ENCODE measurements around the gene HTR2A. TPM values are rescaled to one million over a fixed set of nuclear protein-coding genes. Genes with fewer than 3 reads are reported as not detected.

The HTR2A gene
- total RNA-seq, 1 donor from 2014 or later = 0.19 TPM

DNA sequence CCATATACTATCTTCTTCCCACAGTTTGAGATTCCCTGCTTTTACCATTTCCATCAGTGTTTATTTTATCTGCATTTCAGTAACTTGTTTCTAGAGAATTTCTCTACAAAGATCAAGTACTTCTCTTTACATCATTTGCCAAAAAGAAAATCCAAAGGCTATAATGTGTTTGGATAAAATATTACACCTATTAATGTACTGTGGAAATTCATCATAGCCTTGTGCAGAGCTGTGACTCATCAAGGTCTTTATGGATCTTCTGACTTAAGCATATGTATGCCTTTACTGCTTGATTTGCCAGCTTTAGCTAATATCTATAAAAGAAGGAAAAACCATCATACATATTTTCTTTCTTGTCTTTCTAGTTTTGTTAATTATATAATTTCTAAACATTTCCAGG is 9.6 kb upstream of the HTR2A start:
- Histone ChIP-seq H3K36me3 (no peaks in the 10 kb centered on the region), H3K4me1 (no peaks in the 10 kb centered on the region), H4K20me1 (ENCODE audit: low read depth) (no peaks in the 10 kb centered on the region), H2AFZ (replicated peaks) (no peak overlapping the region), H3K79me2 (ENCODE audit: low read depth) (no peaks in the 10 kb centered on the region), H3K4me2 (no peak overlapping the region), H3K27me3 (no peaks in the 10 kb centered on the region), H3K4me3 (no peak overlapping the region), H3K9me3 (ENCODE audit: low read depth) (no peaks in the 10 kb centered on the region), H3K27ac (no peak overlapping the region), H3F3A (ENCODE audit: low read depth) (no peaks in the 10 kb centered on the region), H3K9ac (no peak overlapping the region)
- TF ChIP-seq EZH2phosphoT487 (IDR thresholded peaks at IDR 0.05) = no peak
- no peak for TF ChIP-seq EZH2 (IDR thresholded peaks at IDR 0.05)
- TF ChIP-seq, protein P1, sequence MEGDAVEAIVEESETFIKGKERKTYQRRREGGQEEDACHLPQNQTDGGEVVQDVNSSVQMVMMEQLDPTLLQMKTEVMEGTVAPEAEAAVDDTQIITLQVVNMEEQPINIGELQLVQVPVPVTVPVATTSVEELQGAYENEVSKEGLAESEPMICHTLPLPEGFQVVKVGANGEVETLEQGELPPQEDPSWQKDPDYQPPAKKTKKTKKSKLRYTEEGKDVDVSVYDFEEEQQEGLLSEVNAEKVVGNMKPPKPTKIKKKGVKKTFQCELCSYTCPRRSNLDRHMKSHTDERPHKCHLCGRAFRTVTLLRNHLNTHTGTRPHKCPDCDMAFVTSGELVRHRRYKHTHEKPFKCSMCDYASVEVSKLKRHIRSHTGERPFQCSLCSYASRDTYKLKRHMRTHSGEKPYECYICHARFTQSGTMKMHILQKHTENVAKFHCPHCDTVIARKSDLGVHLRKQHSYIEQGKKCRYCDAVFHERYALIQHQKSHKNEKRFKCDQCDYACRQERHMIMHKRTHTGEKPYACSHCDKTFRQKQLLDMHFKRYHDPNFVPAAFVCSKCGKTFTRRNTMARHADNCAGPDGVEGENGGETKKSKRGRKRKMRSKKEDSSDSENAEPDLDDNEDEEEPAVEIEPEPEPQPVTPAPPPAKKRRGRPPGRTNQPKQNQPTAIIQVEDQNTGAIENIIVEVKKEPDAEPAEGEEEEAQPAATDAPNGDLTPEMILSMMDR (IDR thresholded peaks at IDR 0.05) = no peak
- no peaks in the 10 kb centered on the region for H3K9me3 Mint-ChIP-seq
- no peaks in the 10 kb centered on the region for H3K36me3 Mint-ChIP-seq
- H3K4me3 Mint-ChIP-seq = no peak overlapping the region
- no peak for DNase-seq (ENCODE audit: low spot score)
- H3K27ac Mint-ChIP-seq = no peak overlapping the region
- no peaks in the 10 kb centered on the region for H3K4me1 Mint-ChIP-seq
- no peaks in the 10 kb centered on the region for H3K27me3 Mint-ChIP-seq (ENCODE audit: insufficient read depth, low read depth)

DNA sequence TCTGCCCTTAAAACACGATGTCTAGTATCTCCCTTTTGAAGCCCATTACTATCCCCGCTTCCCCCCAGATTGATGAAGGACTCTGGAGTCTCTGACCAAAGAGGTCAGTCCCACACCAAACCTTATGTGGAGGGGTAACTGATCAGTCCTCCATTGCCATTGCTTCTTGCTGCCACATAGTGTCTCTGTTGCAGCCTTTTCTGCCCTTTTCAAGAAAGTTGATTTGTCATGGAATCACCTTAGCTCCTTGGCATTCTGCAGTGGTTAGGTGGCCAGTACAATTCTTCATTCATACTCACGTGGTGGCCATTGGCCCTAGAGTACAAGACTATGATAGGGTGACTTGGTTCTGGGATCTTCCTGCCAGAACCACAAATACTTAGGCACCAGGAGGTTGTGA is 8.4 kb upstream of the HTR2A start:
- no peaks in the 10 kb centered on the region for H3K36me3 Mint-ChIP-seq
- Histone ChIP-seq H3K4me2 (no peak overlapping the region), H3K79me2 (ENCODE audit: low read depth) (no peaks in the 10 kb centered on the region), H3K4me1 (no peaks in the 10 kb centered on the region), H3K9ac (no peak overlapping the region), H3K27ac (no peak overlapping the region), H3K36me3 (no peaks in the 10 kb centered on the region), H3F3A (ENCODE audit: low read depth) (no peaks in the 10 kb centered on the region), H3K27me3 (no peaks in the 10 kb centered on the region), H4K20me1 (ENCODE audit: low read depth) (no peaks in the 10 kb centered on the region), H3K4me3 (no peak overlapping the region), H2AFZ (replicated peaks) (no peak overlapping the region), H3K9me3 (ENCODE audit: low read depth) (no peaks in the 10 kb centered on the region)
- no peak for DNase-seq (ENCODE audit: low spot score)
- H3K4me1 Mint-ChIP-seq = peaks cover under 1% of the 10 kb centered on the region
- no peaks in the 10 kb centered on the region for H3K9me3 Mint-ChIP-seq
- TF ChIP-seq, protein P1 (IDR thresholded peaks at IDR 0.05) = peak; percentile 34
- no peak for TF ChIP-seq EZH2phosphoT487 (IDR thresholded peaks at IDR 0.05)
- H3K27ac Mint-ChIP-seq = no peak overlapping the region
- H3K27me3 Mint-ChIP-seq (ENCODE audit: insufficient read depth, low read depth) = no peaks in the 10 kb centered on the region
- no peak overlapping the region for H3K4me3 Mint-ChIP-seq

GRCh38 chr13:46903748-46904147 is 6.9 kb upstream of the HTR2A start:
- Histone ChIP-seq H3K79me2 (ENCODE audit: low read depth) (no peaks in the 10 kb centered on the region), H2AFZ (replicated peaks) (no peak overlapping the region), H3K4me3 (no peak overlapping the region), H3K27ac (no peak overlapping the region), H3F3A (ENCODE audit: low read depth) (no peaks in the 10 kb centered on the region), H4K20me1 (ENCODE audit: low read depth) (no peaks in the 10 kb centered on the region), H3K27me3 (no peaks in the 10 kb centered on the region), H3K4me2 (no peak overlapping the region), H3K9ac (no peak overlapping the region), H3K4me1 (no peaks in the 10 kb centered on the region), H3K9me3 (ENCODE audit: low read depth) (no peaks in the 10 kb centered on the region), H3K36me3 (no peaks in the 10 kb centered on the region)
- Mint-ChIP-seq H3K27me3 (ENCODE audit: insufficient read depth, low read depth) (no peaks in the 10 kb centered on the region), H3K36me3 (no peaks in the 10 kb centered on the region), H3K4me1 (peaks cover 9% of the 10 kb centered on the region), H3K27ac (no peak overlapping the region), H3K9me3 (no peaks in the 10 kb centered on the region), H3K4me3 (no peak overlapping the region)
- no peak for DNase-seq (ENCODE audit: low spot score)
- TF ChIP-seq EZH2phosphoT487 (IDR thresholded peaks at IDR 0.05) = no peak
- TF ChIP-seq, protein P1 (IDR thresholded peaks at IDR 0.05) = no peak
- TF ChIP-seq EZH2 (IDR thresholded peaks at IDR 0.05) = no peak

All from neural progenitor cell (in vitro differentiated cells).